Esophagus muscularis mucosa (tissue), 4 donors: ENCODE results near the gene CFLAR. TPM values are rescaled to one million over a fixed set of nuclear protein-coding genes. Genes with fewer than 3 reads are reported as not detected.
"Not testable (repeated sequence)": the region's sequence is repeated elsewhere in the genome, so short reads cannot be mapped to it uniquely, and the experiment has no call there.

Source experiments
- DNase-seq: peaks from one replicate; pipeline ENCODE4 v3.0.0-alpha.2; 2017; ENCODE audit errors: extremely low spot score
- H3K27ac ChIP-seq, 4 donors: fragments of 200-600 bp; sonication (generic); replicated peaks in 1 of 4; 1 replicate in 3 of 4; 2 replicates in 1 of 4; pipeline ENCODE4 v1.5.1; 2016 to 2019; ENCODE audit warnings: mild to moderate bottlenecking in 1 of 4
- H3K27me3 ChIP-seq, 4 donors: fragments of 200-600 bp; sonication (generic); one replicate each; pipeline versions ENCODE4 v1.5.1 to v1.6.0; 2016 to 2019
- H3K36me3 ChIP-seq, 4 donors: fragments of 200-600 bp; sonication (generic); one replicate each; pipeline ENCODE4 v1.5.1; 2016 to 2019
- H3K4me1 ChIP-seq, 4 donors: fragments of 200-600 bp; sonication (generic); one replicate each; pipeline ENCODE4 v1.5.1; 2016 to 2019
- H3K4me3 ChIP-seq, 4 donors: fragments of 200-600 bp; sonication (generic); 1 replicate in 2 of 4; 2 replicates in 2 of 4; pipeline ENCODE4 v1.5.1; 2016 to 2019; ENCODE audit warnings: mild to moderate bottlenecking in 4 of 4, moderate library complexity in 1 of 4
- H3K9me3 ChIP-seq, 4 donors: fragments of 200-600 bp; sonication (generic); 1 replicate in 3 of 4; 2 replicates in 1 of 4; pipeline ENCODE4 v1.5.1; 2016 to 2019
- EP300 ChIP-seq: sonication (generic); formaldehyde crosslinking; IDR thresholded peaks from one replicate; pipeline ENCODE4 v1.6.1; 2017; ENCODE audit warnings: antibody characterized with exemption
- POLR2A ChIP-seq: fragments of 450-650 bp; IDR thresholded peaks from one replicate; pipeline ENCODE4 v1.6.1; 2017; ENCODE audit warnings: antibody characterized with exemption, moderate library complexity, mild to moderate bottlenecking, low read depth
- POLR2AphosphoS5 ChIP-seq, 2 donors: sonication (generic); formaldehyde crosslinking; IDR thresholded peaks; one replicate each; pipeline ENCODE4 v1.6.1; 2017; ENCODE audit warnings: antibody characterized with exemption in 2 of 2
- WGBS: methylation state at CpG from one replicate; pipeline ENCODE4 v1.1.5; 2018; 5-methylcytosine and 5-hydroxymethylcytosine counted together
- intact Hi-C: fragments of 100-400 bp; cut with DNase I; formaldehyde crosslinking; loops from one replicate; pipeline ENCODE4 v1.15.1; 2023
- total RNA-seq, 4 donors: library from RNA; depleted of rRNA; stranded (reverse); fragments of >200 nt; gene quantifications; one replicate each; pipeline versions ENCODE4 v1.1.0 to v1.2.1, GENCODE V29; 2016
- TF ChIP-seq, protein P1 (sequence below), 3 experiments: fragments of 200-600 bp in 2 of 3; fragments of 450-650 bp in 1 of 3; sonication (generic) in 2 of 3; IDR thresholded peaks; one replicate each; pipeline ENCODE4 v1.5.1; 2017 to 2019; ENCODE audit warnings: antibody characterized with exemption in 3 of 3, mild to moderate bottlenecking in 2 of 3, moderate library complexity in 1 of 3

The CFLAR gene
- total RNA-seq, 4 donors from 2014 or later = 137 to 236 (median 202) TPM

DNA sequence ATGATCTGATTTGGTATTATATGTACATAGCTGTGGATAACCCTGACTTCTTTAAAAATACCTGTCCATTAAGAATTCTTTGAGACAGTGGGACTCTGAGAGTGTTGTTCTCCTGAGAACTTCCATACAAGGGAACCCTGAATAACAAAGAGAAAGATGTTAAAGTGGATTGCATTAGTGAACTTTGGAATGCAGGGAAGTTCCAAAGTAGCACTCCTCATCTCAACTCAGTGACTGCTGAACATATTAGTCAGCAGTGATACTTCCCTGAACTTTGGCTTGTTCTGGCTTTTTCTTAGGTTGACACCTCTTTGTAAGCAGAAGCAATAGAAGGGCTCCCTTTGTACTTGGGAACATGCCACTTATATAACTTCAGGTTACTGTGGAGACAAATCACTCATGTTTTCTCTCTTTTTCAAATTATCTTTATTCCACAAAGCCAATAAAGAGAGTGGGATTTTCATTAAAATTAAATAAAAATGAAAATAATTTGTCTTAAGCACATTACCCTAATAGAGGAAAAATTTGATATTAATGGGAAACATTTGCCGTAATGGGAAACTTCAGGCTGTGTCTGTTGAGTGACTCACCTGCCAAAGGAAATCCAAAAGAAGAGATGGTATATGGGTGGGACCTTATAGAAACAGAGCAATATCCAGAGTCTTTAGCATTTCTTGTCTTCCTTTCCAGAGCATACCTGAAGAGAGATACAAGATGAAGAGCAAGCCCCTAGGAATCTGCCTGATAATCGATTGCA is 33.3 kb downstream of the CFLAR start:
- intact Hi-C loops = no loop called here
- WGBS = 73% methylated on average over 2 of the region's 2 CpGs
- Histone ChIP-seq H3K27me3 (no peaks in the 10 kb centered on the region), H3K36me3 (peaks cover 32 to 91% (median 59%) of the 10 kb centered on the region in 4 donors), H3K4me3 (no peak overlapping the region), H3K9me3 (no peaks in the 10 kb centered on the region), H3K4me1 (peaks cover 47 to 56% (median 54%) of the 10 kb centered on the region in 4 donors), H3K27ac (peak overlapping the region; percentile 79 to 87 (median 82))
- no peak for DNase-seq
- TF ChIP-seq POLR2AphosphoS5 (IDR thresholded peaks at IDR 0.05) (peak; percentile 64 to 76), EP300 (peak; percentile 17), POLR2A (no peak)
- TF ChIP-seq, protein P1, sequence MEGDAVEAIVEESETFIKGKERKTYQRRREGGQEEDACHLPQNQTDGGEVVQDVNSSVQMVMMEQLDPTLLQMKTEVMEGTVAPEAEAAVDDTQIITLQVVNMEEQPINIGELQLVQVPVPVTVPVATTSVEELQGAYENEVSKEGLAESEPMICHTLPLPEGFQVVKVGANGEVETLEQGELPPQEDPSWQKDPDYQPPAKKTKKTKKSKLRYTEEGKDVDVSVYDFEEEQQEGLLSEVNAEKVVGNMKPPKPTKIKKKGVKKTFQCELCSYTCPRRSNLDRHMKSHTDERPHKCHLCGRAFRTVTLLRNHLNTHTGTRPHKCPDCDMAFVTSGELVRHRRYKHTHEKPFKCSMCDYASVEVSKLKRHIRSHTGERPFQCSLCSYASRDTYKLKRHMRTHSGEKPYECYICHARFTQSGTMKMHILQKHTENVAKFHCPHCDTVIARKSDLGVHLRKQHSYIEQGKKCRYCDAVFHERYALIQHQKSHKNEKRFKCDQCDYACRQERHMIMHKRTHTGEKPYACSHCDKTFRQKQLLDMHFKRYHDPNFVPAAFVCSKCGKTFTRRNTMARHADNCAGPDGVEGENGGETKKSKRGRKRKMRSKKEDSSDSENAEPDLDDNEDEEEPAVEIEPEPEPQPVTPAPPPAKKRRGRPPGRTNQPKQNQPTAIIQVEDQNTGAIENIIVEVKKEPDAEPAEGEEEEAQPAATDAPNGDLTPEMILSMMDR (IDR thresholded peaks at IDR 0.05) = no peak

DNA sequence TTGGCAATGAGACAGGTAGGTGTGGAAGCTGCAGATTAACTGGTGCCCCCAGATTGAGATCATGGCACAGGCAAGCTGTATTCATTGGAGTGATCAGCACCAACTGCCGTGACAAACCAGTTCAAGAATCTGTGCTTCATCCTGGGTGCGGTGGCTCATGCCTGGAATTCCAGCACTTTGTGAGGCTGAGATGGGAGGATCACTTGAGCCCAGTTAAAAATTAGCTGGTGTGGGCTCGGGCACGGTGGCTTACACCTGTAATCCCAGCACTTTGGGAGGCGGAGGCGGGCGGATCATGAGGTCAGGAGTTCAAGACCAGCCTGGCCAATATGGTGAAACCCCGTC is 33.8 kb downstream of the CFLAR start:
- H3K9me3 ChIP-seq, H3K4me3 ChIP-seq, H3K27me3 ChIP-seq, DNase-seq: not testable (repeated sequence)
- H3K4me1 ChIP-seq = peaks cover 47 to 56% (median 54%) of the 10 kb centered on the region in 4 donors
- H3K36me3 ChIP-seq = peaks cover 31 to 91% (median 60%) of the 10 kb centered on the region in 4 donors
- H3K27ac ChIP-seq = peak overlapping the region; percentile 79 to 87 (median 82)
- WGBS = 94% methylated on average over 8 of the region's 8 CpGs
- intact Hi-C loops = loop anchor here (5.0 kb wide), 1 partner anchor 82 kb away; no protein-coding TSS in a partner anchor

DNA sequence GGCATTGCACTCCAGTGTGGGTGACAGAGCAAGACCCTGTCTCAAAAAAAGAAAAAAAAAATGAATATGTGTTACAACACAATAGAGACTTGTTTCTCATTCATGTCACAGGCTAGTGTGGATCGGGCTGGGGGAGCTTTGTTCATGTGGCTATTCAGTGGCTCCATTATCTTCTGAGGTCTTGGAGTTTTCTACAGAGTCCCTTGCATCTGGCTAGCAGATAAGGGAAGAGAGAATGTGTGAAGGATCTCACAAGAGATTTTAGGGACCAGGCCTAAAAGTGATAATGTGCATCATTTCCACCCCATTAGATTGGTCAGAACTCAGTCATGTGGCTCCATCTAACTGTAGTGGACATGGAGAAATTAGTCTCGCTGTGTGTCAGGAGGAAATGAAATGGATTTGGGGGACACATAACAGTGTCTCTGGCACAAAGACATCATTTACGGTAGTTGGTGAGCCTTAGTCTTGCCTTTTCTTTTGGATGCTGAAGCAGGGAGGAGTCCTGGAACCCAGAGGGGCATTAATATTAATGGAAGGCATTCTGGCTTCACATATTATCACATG is 34.6 kb downstream of the CFLAR start:
- no peak for DNase-seq
- Histone ChIP-seq H3K9me3 (no peaks in the 10 kb centered on the region), H3K4me3 (no peak overlapping the region), H3K36me3 (peaks cover 31 to 91% (median 63%) of the 10 kb centered on the region in 4 donors), H3K4me1 (peaks cover 47 to 56% (median 56%) of the 10 kb centered on the region in 4 donors), H3K27ac (peak overlapping the region; percentile 79 to 87 (median 82)), H3K27me3 (no peaks in the 10 kb centered on the region)
- intact Hi-C loops = loop anchor here (5.0 kb wide), 1 partner anchor 83 kb away; no protein-coding TSS in a partner anchor
- 94% methylated on average over 3 of the region's 3 CpGs for WGBS
- no peak for TF ChIP-seq POLR2AphosphoS5 (IDR thresholded peaks at IDR 0.05)
- no peak for TF ChIP-seq POLR2A
- no peak for TF ChIP-seq EP300
- TF ChIP-seq, protein P1 (IDR thresholded peaks at IDR 0.05) = no peak

DNA sequence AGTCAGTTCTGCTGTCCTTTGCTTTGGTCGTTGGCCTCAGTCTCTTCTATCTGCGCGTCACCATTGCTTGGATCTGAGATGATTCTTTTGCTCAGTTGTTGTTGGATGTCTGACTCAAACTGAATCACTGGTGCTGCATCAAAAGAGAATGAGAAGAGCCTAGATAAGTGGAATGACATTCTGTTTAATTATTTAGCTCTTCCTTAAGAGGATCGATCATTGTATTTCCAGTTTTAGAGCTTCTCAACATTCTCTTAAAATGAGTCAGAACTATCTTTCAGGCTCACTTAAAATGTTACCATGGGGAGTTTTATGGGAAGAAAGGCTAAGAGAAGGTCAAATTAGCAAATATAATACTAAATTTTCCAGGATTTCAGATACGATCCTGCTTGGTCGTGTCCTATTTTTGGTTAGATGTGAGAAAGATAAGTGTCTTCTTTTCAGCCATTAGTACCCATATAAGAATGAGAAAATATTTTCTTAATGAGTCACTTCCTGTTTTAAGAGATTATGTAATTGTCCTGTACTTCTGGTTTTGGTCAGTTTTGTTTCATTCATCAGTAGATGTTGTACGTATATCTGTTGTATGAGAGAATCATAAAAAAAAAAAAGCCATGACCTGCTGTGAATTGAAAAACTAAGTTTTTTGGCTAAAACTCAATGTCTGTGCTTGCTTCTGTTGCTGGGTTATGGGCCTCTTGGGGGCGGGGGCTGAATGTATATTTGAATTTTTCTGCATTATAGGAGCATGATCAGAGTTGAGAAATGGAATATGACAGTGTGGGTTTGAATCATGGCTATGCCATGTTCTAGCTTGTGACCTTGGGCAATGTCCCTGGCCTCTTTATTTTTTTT is 35.4 kb downstream of the CFLAR start:
- H3K4me1 ChIP-seq = peaks cover 47 to 57% (median 56%) of the 10 kb centered on the region in 4 donors
- intact Hi-C loops = loop anchor here (5.0 kb wide), 1 partner anchor 84 kb away; no protein-coding TSS in a partner anchor
- peak in 1 of 2 donors; percentile 39 for TF ChIP-seq POLR2AphosphoS5 (IDR thresholded peaks at IDR 0.05)
- TF ChIP-seq, protein P1 (IDR thresholded peaks at IDR 0.05) = no peak
- H3K27ac ChIP-seq = peak overlapping the region; percentile 79 to 87 (median 82)
- peaks cover 36 to 91% (median 63%) of the 10 kb centered on the region in 4 donors for H3K36me3 ChIP-seq
- H3K27me3 ChIP-seq = no peaks in the 10 kb centered on the region
- no peaks in the 10 kb centered on the region for H3K9me3 ChIP-seq
- 38% methylated on average over 8 of the region's 8 CpGs for WGBS
- no peak for DNase-seq
- H3K4me3 ChIP-seq = no peak overlapping the region
